ENCODE results near the gene TTC33. TPM values are rescaled to one million over a fixed set of nuclear protein-coding genes. Genes with fewer than 3 reads are reported as not detected.
A peak's percentile ranks its signal among the peaks of the same experiment; 100 is the strongest.

TTC33 gene
- total RNA-seq, 4 donors from 2014 or later = 5.0 to 12.6 (median 7.0) TPM

GRCh38 chr5:40694433-40694832 lies 61.3 kb downstream of the TTC33 start:
- H3K9me3 ChIP-seq = no peaks in the 10 kb centered on the region
- H3K27ac ChIP-seq = no peak overlapping the region
- no peaks in the 10 kb centered on the region for H3K27me3 ChIP-seq
- DNase-seq = no peak
- peaks cover 0 to 35% (median 0%) of the 10 kb centered on the region in 3 donors for H3K36me3 ChIP-seq
- TF ChIP-seq CTCF (IDR thresholded peaks at IDR 0.05) (no peak), POLR2A (IDR thresholded peaks at IDR 0.05) (no peak)
- no peak overlapping the region for H3K4me3 ChIP-seq
- H3K4me1 ChIP-seq = peaks cover 0 to 10% (median 0%) of the 10 kb centered on the region in 3 donors
- intact Hi-C loops (cut with DNase I) = loop anchor here (10.0 kb wide), 1 partner anchor 750 kb away; no protein-coding TSS in a partner anchor

GRCh38 chr5:40691894-40692293 lies 63.9 kb downstream of the TTC33 start:
- no peaks in the 10 kb centered on the region for H3K27me3 ChIP-seq
- H3K9me3 ChIP-seq = no peaks in the 10 kb centered on the region
- H3K27ac ChIP-seq = no peak overlapping the region
- WGBS, 2 donors = 97 to 98% methylated on average over 5 to 9 of the region's 9 CpGs
- DNase-seq = no peak
- H3K36me3 ChIP-seq = peaks cover 0 to 35% (median 0%) of the 10 kb centered on the region in 3 donors
- peaks cover 0 to 36% (median 6%) of the 10 kb centered on the region in 3 donors for H3K4me1 ChIP-seq
- TF ChIP-seq CTCF (IDR thresholded peaks at IDR 0.05) (no peak), POLR2A (IDR thresholded peaks at IDR 0.05) (no peak)
- intact Hi-C loops (cut with DNase I) = loop anchor here (10.0 kb wide), 1 partner anchor 747 kb away; no protein-coding TSS in a partner anchor
- no peak overlapping the region for H3K4me3 ChIP-seq

GRCh38 chr5:40690267-40690666 lies 65.5 kb downstream of the TTC33 start:
- no peak for TF ChIP-seq POLR2A (IDR thresholded peaks at IDR 0.05)
- no peak for TF ChIP-seq CTCF (IDR thresholded peaks at IDR 0.05)
- Histone ChIP-seq H3K36me3 (peaks cover 0 to 35% (median 0%) of the 10 kb centered on the region in 3 donors), H3K27me3 (no peaks in the 10 kb centered on the region), H3K4me1 (peaks cover 0 to 49% (median 6%) of the 10 kb centered on the region in 3 donors), H3K4me3 (no peak overlapping the region), H3K27ac (no peak overlapping the region), H3K9me3 (no peaks in the 10 kb centered on the region)
- intact Hi-C loops (cut with DNase I) = loop anchor here (10.0 kb wide), 1 partner anchor 745 kb away; no protein-coding TSS in a partner anchor
- no peak for DNase-seq
- WGBS, 2 donors = 47 to 54% methylated on average over 3 of the region's 3 CpGs

- intact Hi-C loops (cut with DNase I) = loop anchor here (5.0 kb wide), 1 partner anchor 972 kb away; no protein-coding TSS in a partner anchor
- 7% methylated on average over 3 of the region's 3 CpGs for WGBS, 2 donors
- no peak for DNase-seq
- Histone ChIP-seq H3K4me3 (no peak overlapping the region), H3K27ac (peak overlapping the region in 1 of 4 donors; percentile 33), H3K36me3 (peaks cover 0 to 32% (median 0%) of the 10 kb centered on the region in 3 donors), H3K9me3 (no peaks in the 10 kb centered on the region), H3K27me3 (no peaks in the 10 kb centered on the region), H3K4me1 (peaks cover 0 to 57% (median 6%) of the 10 kb centered on the region in 3 donors)
- TF ChIP-seq CTCF (IDR thresholded peaks at IDR 0.05) (no peak), POLR2A (IDR thresholded peaks at IDR 0.05) (no peak)
Observed at GRCh38 chr5:40689438-40689837, 66.3 kb downstream of the TTC33 start.

GRCh38 chr5:40688996-40689395 lies 66.8 kb downstream of the TTC33 start:
- H3K27ac ChIP-seq = peak overlapping the region in 2 of 4 donors; percentile 33 to 35
- intact Hi-C loops (cut with DNase I) = loop anchor here (5.0 kb wide), 1 partner anchor 972 kb away; no protein-coding TSS in a partner anchor

More at GRCh38 chr5:40688996-40689395, 66.8 kb downstream of the TTC33 start:
- H3K9me3 ChIP-seq = no peaks in the 10 kb centered on the region
- H3K4me1 ChIP-seq = peaks cover 0 to 61% (median 6%) of the 10 kb centered on the region in 3 donors
- DNase-seq = no peak
- no peak overlapping the region for H3K4me3 ChIP-seq
- H3K27me3 ChIP-seq = no peaks in the 10 kb centered on the region
- TF ChIP-seq POLR2A (IDR thresholded peaks at IDR 0.05) (no peak), CTCF (IDR thresholded peaks at IDR 0.05) (no peak)
- peaks cover 0 to 27% (median 0%) of the 10 kb centered on the region in 3 donors for H3K36me3 ChIP-seq
